ENCODE results near the gene WAS.
"Not testable (repeated sequence)": the region's sequence is repeated elsewhere in the genome, so short reads cannot be mapped to it uniquely, and the experiment has no call there.

Gene WAS

GRCh38 chrX:48683411-48683982 is at the start of gene WAS:
Gene WAS, plus strand, starts transcription at chrX:48683799. Its CDS starts 55 bp downstream, at chrX:48683854.
- DNase-seq, result peak; percentile 88

GRCh38 chrX:48636301-48636700 is 47.3 kb upstream of the WAS start:
- no peak for DNase-seq

- DNase-seq, result no peak
Observed at GRCh38 chrX:48636776-48637175, 46.8 kb upstream of the WAS start.

- DNase-seq, result no peak
Observed at GRCh38 chrX:48645669-48646068, 37.9 kb upstream of the WAS start.

- peak; percentile 52 for DNase-seq
Observed at GRCh38 chrX:48648336-48648751, 35.3 kb upstream of the WAS start.

- DNase-seq, result no peak
Observed at GRCh38 chrX:48649102-48649501, 34.5 kb upstream of the WAS start.

GRCh38 chrX:48652055-48652579 is 31.5 kb upstream of the WAS start:
- not testable (repeated sequence) for DNase-seq

- not testable (repeated sequence) for DNase-seq
Observed at GRCh38 chrX:48654746-48655145, 28.9 kb upstream of the WAS start.

- not testable (repeated sequence) for DNase-seq
Observed at GRCh38 chrX:48659686-48660085, 23.9 kb upstream of the WAS start.

GRCh38 chrX:48663241-48663640 is 20.4 kb upstream of the WAS start:
- DNase-seq, result no peak

GRCh38 chrX:48664156-48664555 is 19.4 kb upstream of the WAS start:
- DNase-seq, result no peak

GRCh38 chrX:48665991-48666390 is 17.6 kb upstream of the WAS start:
- no peak for DNase-seq

- DNase-seq, result no peak
Observed at GRCh38 chrX:48666649-48667048, 16.9 kb upstream of the WAS start.

GRCh38 chrX:48667509-48667908 is 16.1 kb upstream of the WAS start:
- peak; percentile 18 for DNase-seq

- not testable (repeated sequence) for DNase-seq
Observed at GRCh38 chrX:48668187-48668586, 15.4 kb upstream of the WAS start.

GRCh38 chrX:48676106-48676892 is 7.3 kb upstream of the WAS start:
- DNase-seq, result peak; percentile 89

GRCh38 chrX:48676893-48677270 is 6.7 kb upstream of the WAS start:
- no peak for DNase-seq

- DNase-seq, result no peak
Observed at GRCh38 chrX:48677516-48677915, 6.1 kb upstream of the WAS start.

- DNase-seq, result peak; percentile 86
Observed at GRCh38 chrX:48680467-48680866, 3.1 kb upstream of the WAS start.

GRCh38 chrX:48680925-48681324 is 2.7 kb upstream of the WAS start:
- not testable (repeated sequence) for DNase-seq

- DNase-seq, result no peak
Observed at GRCh38 chrX:48681539-48682183, 1.9 kb upstream of the WAS start.

GRCh38 chrX:48682795-48683194 is 804 bp upstream of the WAS start:
- peak; percentile 70 for DNase-seq

GRCh38 chrX:48684134-48684533 is 535 bp downstream of the WAS start:
- no peak for DNase-seq

GRCh38 chrX:48685416-48685815 is 1.8 kb downstream of the WAS start:
- DNase-seq, result no peak

All from MV-4-11 (cell line).